B cell (primary cell): ENCODE results near the gene DOCK1. TPM values are rescaled to one million over a fixed set of nuclear protein-coding genes. Genes with fewer than 3 reads are reported as not detected.

Experiments used
- ATAC-seq: fragments of 200-7000 bp; cut with Tn5 transposase; one replicate; pipeline ENCODE4 v1.10.0; 2021; ENCODE audit warnings: low read depth, mild to moderate bottlenecking, moderate number of reproducible peaks, moderate library complexity
- CTCF ChIA-PET: fragments of 350-600 bp; sonication (Branson Sonifier 250); formaldehyde crosslinking; loops from one replicate; lab custom pipeline; 2021; ENCODE audit warnings: antibody characterized with exemption, inconsistent platforms; lab: Charles Lee
- POLR2A ChIA-PET: fragments of 350-600 bp; sonication (Branson Sonifier 250); formaldehyde crosslinking; loops from one replicate; lab custom pipeline; 2021; ENCODE audit warnings: antibody characterized with exemption; lab: Charles Lee
- DNase-seq: peaks from one replicate; pipeline ENCODE4 v3.0.0; 2013
- H2AFZ ChIP-seq: 2 replicates; pipeline ENCODE4 v1.6.1; 2012; ENCODE audit warnings: mild to moderate bottlenecking, low read depth, low read length; ENCODE audit not compliant: insufficient read depth, poor library complexity, severe bottlenecking
- H3K27ac ChIP-seq, 2 donors: 1 replicate in 1 of 2; 2 replicates in 1 of 2; pipeline ENCODE4 v1.5.1; 2012 to 2013; ENCODE audit warnings: low read length in 2 of 2, mild to moderate bottlenecking in 2 of 2, moderate library complexity in 1 of 2
- H3K27me3 ChIP-seq, 4 experiments: fragments of 200-600 bp in 1 of 4; sonication (generic) in 1 of 4; replicated peaks in 1 of 4; 1 replicate in 2 of 4; 2 replicates in 2 of 4; pipeline versions ENCODE4 v1.6.1 to v1.7.0; 2013 to 2016; ENCODE audit warnings: low read length in 3 of 4, mild to moderate bottlenecking in 2 of 4, mixed read lengths in 1 of 4, moderate library complexity in 1 of 4; ENCODE audit not compliant: insufficient read depth in 4 of 4, control insufficient read depth in 3 of 4; ENCODE audit errors: control extremely low read depth in 1 of 4
- H3K36me3 ChIP-seq, 2 experiments: replicated peaks in 1 of 2; 1 replicate in 1 of 2; 2 replicates in 1 of 2; pipeline versions ENCODE4 v1.6.1 to v1.7.1; 2013; ENCODE audit warnings: low read length in 1 of 2; ENCODE audit not compliant: insufficient read depth in 2 of 2, control insufficient read depth in 1 of 2; ENCODE audit errors: control extremely low read depth in 1 of 2, extremely low read depth in 1 of 2
- H3K4me1 ChIP-seq, 2 donors: fragments of 200-600 bp in 1 of 2; sonication (generic) in 1 of 2; 1 replicate in 1 of 2; 2 replicates in 1 of 2; pipeline versions ENCODE4 v1.5.1 to v1.6.1; 2013 to 2017; ENCODE audit warnings: low read length in 2 of 2; ENCODE audit not compliant: control insufficient read depth in 2 of 2, insufficient read depth in 2 of 2
- H3K4me2 ChIP-seq: replicated peaks from 2 replicates; pipeline ENCODE3; 2012; ENCODE audit warnings: mild to moderate bottlenecking, low read depth, low read length; ENCODE audit not compliant: poor library complexity, severe bottlenecking
- H3K4me3 ChIP-seq, 5 experiments: fragments of 200-600 bp in 1 of 5; sonication (generic) in 1 of 5; 1 replicate in 3 of 5; 2 replicates in 2 of 5; pipeline versions ENCODE4 v1.5.1 to v1.7.0; 2011 to 2016; ENCODE audit warnings: low read length in 4 of 5, mild to moderate bottlenecking in 4 of 5, low read depth in 2 of 5, control low read depth in 1 of 5, moderate library complexity in 1 of 5; ENCODE audit not compliant: insufficient read depth in 1 of 5; ENCODE audit errors: control extremely low read depth in 1 of 5, extremely low read depth in 1 of 5
- H3K79me2 ChIP-seq: fragments of 200-600 bp; sonication (generic); one replicate; pipeline ENCODE4 v1.6.0; 2016; ENCODE audit warnings: low read length; ENCODE audit not compliant: control insufficient read depth, insufficient read depth
- H3K9ac ChIP-seq: fragments of 200-600 bp; sonication (generic); 2 replicates; pipeline ENCODE4 v1.6.1; 2017; ENCODE audit warnings: mild to moderate bottlenecking, low read length, moderate library complexity
- H3K9me3 ChIP-seq, 3 donors: one replicate each; pipeline versions ENCODE4 v1.6.1 to v1.7.1; 2013; ENCODE audit warnings: low read length in 2 of 3; ENCODE audit not compliant: control insufficient read depth in 2 of 3, insufficient read depth in 1 of 3; ENCODE audit errors: control extremely low read depth in 1 of 3
- H4K20me1 ChIP-seq: 2 replicates; pipeline ENCODE4 v1.6.0; 2012; ENCODE audit warnings: mild to moderate bottlenecking, low read length; ENCODE audit not compliant: insufficient read depth, control insufficient read depth, poor library complexity, severe bottlenecking
- H3K27ac Mint-ChIP-seq: one replicate; pipeline ENCODE4 v1.8.0; 2021; ENCODE audit warnings: mixed read lengths
- H3K27me3 Mint-ChIP-seq: one replicate; pipeline ENCODE4 v1.8.0; 2021; ENCODE audit warnings: mixed read lengths
- H3K4me1 Mint-ChIP-seq: one replicate; pipeline ENCODE4 v1.8.0; 2021; ENCODE audit warnings: mixed read lengths
- H3K4me3 Mint-ChIP-seq: one replicate; pipeline ENCODE4 v1.8.0; 2021; ENCODE audit warnings: mixed read lengths
- H3K9me3 Mint-ChIP-seq: one replicate; pipeline ENCODE4 v1.8.0; 2022; ENCODE audit warnings: mixed read lengths; ENCODE audit not compliant: insufficient read depth
- CTCF ChIP-seq: fragments of 200-600 bp; IDR thresholded peaks from one replicate; pipeline ENCODE4 v1.8.0; 2022; ENCODE audit warnings: antibody characterized with exemption, mild to moderate bottlenecking
- EZH2 ChIP-seq: IDR thresholded peaks from 2 replicates; pipeline ENCODE4 v1.6.1; 2012; ENCODE audit warnings: borderline replicate concordance, low read depth, mild to moderate bottlenecking, moderate library complexity, low read length; ENCODE audit not compliant: insufficient read depth, poor library complexity, severe bottlenecking
- WGBS: methylation state at CpG from one replicate; pipeline ENCODE4 v1.1.5; 2013; ENCODE audit warnings: missing lambda C conversion rate; ENCODE audit not compliant: insufficient coverage; 5-methylcytosine and 5-hydroxymethylcytosine counted together
- intact Hi-C: fragments of 100-400 bp; cut with micrococcal nuclease; formaldehyde crosslinking; loops from one replicate; pipeline ENCODE4 v1.10.0; 2022
- polyA plus RNA-seq: library from polyadenylated mRNA; depleted of rRNA; stranded (reverse); fragments of >200 nt; gene quantifications from 2 replicates; pipeline ENCODE4 v1.2.3, GENCODE V29; 2012
- total RNA-seq, 2 donors: library from RNA; stranded (reverse); fragments of 120-200 nt in 1 of 2; gene quantifications; 1 replicate in 1 of 2; 2 replicates in 1 of 2; pipeline versions ENCODE4 v1.2.3 to v1.2.4, GENCODE V29; 2013 to 2022

The DOCK1 gene
- total and polyA plus RNA-seq, 2 donors (not counting 1 experiment from before 2014, with no cell fraction given): not detected

GRCh38 chr10:127257395-127257794 is 352.2 kb downstream of the DOCK1 start:
- Histone ChIP-seq H3K27me3 (no peaks in the 10 kb centered on the region), H2AFZ (no peak overlapping the region), H3K36me3 (no peaks in the 10 kb centered on the region), H3K9me3 (peaks cover 0 to 17% (median 0%) of the 10 kb centered on the region in 3 donors), H3K27ac (no peak overlapping the region), H3K4me2 (no peak overlapping the region), H3K9ac (no peak overlapping the region), H4K20me1 (no peaks in the 10 kb centered on the region), H3K4me1 (no peaks in the 10 kb centered on the region), H3K79me2 (no peaks in the 10 kb centered on the region), H3K4me3 (no peak overlapping the region)
- Mint-ChIP-seq H3K27me3 (no peaks in the 10 kb centered on the region), H3K4me3 (no peak overlapping the region), H3K27ac (no peak overlapping the region), H3K4me1 (no peaks in the 10 kb centered on the region), H3K9me3 (peaks cover 2% of the 10 kb centered on the region)
- ATAC-seq (no peak), DNase-seq (no peak)
- no peak for TF ChIP-seq CTCF
- TF ChIP-seq EZH2: no peak
- WGBS: 81% methylated on average over 8 of the region's 8 CpGs
- ChIA-PET CTCF (no interaction called here), POLR2A (no interaction called here)
- intact Hi-C loops: no loop called here

- Histone ChIP-seq H3K79me2 (no peaks in the 10 kb centered on the region), H3K36me3 (no peaks in the 10 kb centered on the region), H3K4me1 (no peaks in the 10 kb centered on the region), H3K4me2 (no peak overlapping the region), H3K9ac (no peak overlapping the region), H4K20me1 (no peaks in the 10 kb centered on the region), H3K9me3 (peaks cover 0 to 17% (median 0%) of the 10 kb centered on the region in 3 donors), H3K4me3 (no peak overlapping the region), H2AFZ (no peak overlapping the region), H3K27ac (no peak overlapping the region), H3K27me3 (no peaks in the 10 kb centered on the region)
- Mint-ChIP-seq H3K27ac (no peak overlapping the region), H3K4me1 (no peaks in the 10 kb centered on the region), H3K4me3 (no peak overlapping the region), H3K9me3 (no peaks in the 10 kb centered on the region), H3K27me3 (no peaks in the 10 kb centered on the region)
- WGBS: 90% methylated on average over 7 of the region's 11 CpGs
- ChIA-PET CTCF (no interaction called here), POLR2A (no interaction called here)
- intact Hi-C loops: no loop called here
- ATAC-seq (no peak), DNase-seq (no peak)
- TF ChIP-seq CTCF: no peak
- no peak for TF ChIP-seq EZH2
Measured at GRCh38 chr10:127259347-127259746, 354.1 kb downstream of the DOCK1 start.
